Calu3 (cell line): ENCODE measurements around the gene CDH4. TPM values are rescaled to one million over a fixed set of nuclear protein-coding genes. Genes with fewer than 3 reads are reported as not detected.

Experiments
- BruUV-seq: library from RNA; stranded (reverse); fragments of 400-500 nt; replicated peaks from 2 replicates; lab custom pipeline; 2021; lab: Mats Ljungman, UMichigan
- CTCF ChIA-PET: fragments of 300-600 bp; sonication (Branson Sonifier 250); formaldehyde crosslinking; loops from one replicate; lab custom pipeline; 2022; ENCODE audit warnings: antibody characterized with exemption; lab: Charles Lee
- DNase-seq: peaks from one replicate; pipeline ENCODE4 v3.0.0; 2022
- H3K27ac Mint-ChIP-seq: one replicate; pipeline ENCODE4 v1.8.0; 2022; ENCODE audit warnings: mixed read lengths; ENCODE audit not compliant: unreplicated experiment
- H3K27me3 Mint-ChIP-seq: one replicate; pipeline ENCODE4 v1.8.0; 2022; ENCODE audit warnings: mixed read lengths; ENCODE audit not compliant: unreplicated experiment
- H3K36me3 Mint-ChIP-seq: one replicate; pipeline ENCODE4 v1.8.0; 2022; ENCODE audit warnings: mild to moderate bottlenecking, moderate library complexity, mixed read lengths; ENCODE audit not compliant: insufficient read depth, unreplicated experiment
- H3K4me1 Mint-ChIP-seq: one replicate; pipeline ENCODE4 v1.8.0; 2022; ENCODE audit warnings: mild to moderate bottlenecking, low read depth, mixed read lengths; ENCODE audit not compliant: unreplicated experiment
- H3K4me3 Mint-ChIP-seq: one replicate; pipeline ENCODE4 v1.8.0; 2022; ENCODE audit warnings: mild to moderate bottlenecking, low read depth, moderate library complexity, mixed read lengths; ENCODE audit not compliant: unreplicated experiment
- H3K9me3 Mint-ChIP-seq: one replicate; pipeline ENCODE4 v1.8.0; 2022; ENCODE audit warnings: low read depth, mixed read lengths; ENCODE audit not compliant: unreplicated experiment
- intact Hi-C: fragments of 100-400 bp; cut with micrococcal nuclease; formaldehyde crosslinking; loops from one replicate; pipeline ENCODE4 v1.10.0; 2022; ENCODE audit not compliant: unreplicated experiment
- total RNA-seq: library from RNA; stranded (reverse); gene quantifications from 2 replicates; pipeline ENCODE4 v1.2.3, GENCODE V29; 2022
- TF ChIP-seq, protein P1 (sequence below): fragments of 200-600 bp; IDR thresholded peaks from one replicate; pipeline ENCODE4 v1.8.0; 2022; ENCODE audit warnings: antibody characterized with exemption; ENCODE audit not compliant: unreplicated experiment

Gene CDH4
- total RNA-seq, 1 experiment from 2014 or later = not detected

DNA sequence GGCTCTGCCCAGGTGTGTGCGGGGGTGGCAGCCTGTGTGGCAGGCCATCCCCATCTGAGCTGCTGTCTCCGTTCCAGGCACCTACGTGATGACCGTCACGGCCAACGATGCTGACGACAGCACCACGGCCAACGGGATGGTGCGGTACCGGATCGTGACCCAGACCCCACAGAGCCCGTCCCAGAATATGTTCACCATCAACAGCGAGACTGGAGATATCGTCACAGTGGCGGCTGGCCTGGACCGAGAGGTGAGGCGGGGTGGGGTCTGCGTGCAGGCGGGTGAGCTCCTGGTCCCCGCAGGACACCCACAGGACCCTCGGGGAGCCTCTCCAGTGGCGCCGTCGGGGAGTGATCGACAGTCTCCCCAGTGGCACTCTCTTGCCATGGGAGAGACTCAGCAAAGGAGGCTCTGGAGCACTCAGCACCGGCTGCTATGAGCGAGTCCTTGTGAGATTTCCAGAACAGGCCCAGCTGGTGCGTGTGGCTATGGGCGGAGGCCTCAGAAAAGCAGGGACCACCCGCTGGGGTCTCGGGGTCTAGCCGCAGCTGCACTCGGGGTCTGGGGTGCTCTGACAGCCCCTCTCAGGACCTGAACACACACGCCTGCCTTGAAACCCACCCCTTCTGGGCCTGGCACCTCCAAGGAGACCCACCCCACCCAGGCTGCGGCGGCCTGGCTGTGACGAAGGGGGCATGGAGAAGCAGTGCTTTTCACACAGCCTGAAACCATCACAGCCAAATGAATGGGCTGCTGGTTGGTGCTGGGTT lies 621.8 kb downstream of the CDH4 start:
- intact Hi-C loops = no loop called here
- DNase-seq = no peak
- no peak overlapping the region for H3K4me3 Mint-ChIP-seq
- TF ChIP-seq, protein P1, sequence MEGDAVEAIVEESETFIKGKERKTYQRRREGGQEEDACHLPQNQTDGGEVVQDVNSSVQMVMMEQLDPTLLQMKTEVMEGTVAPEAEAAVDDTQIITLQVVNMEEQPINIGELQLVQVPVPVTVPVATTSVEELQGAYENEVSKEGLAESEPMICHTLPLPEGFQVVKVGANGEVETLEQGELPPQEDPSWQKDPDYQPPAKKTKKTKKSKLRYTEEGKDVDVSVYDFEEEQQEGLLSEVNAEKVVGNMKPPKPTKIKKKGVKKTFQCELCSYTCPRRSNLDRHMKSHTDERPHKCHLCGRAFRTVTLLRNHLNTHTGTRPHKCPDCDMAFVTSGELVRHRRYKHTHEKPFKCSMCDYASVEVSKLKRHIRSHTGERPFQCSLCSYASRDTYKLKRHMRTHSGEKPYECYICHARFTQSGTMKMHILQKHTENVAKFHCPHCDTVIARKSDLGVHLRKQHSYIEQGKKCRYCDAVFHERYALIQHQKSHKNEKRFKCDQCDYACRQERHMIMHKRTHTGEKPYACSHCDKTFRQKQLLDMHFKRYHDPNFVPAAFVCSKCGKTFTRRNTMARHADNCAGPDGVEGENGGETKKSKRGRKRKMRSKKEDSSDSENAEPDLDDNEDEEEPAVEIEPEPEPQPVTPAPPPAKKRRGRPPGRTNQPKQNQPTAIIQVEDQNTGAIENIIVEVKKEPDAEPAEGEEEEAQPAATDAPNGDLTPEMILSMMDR = no peak
- no peaks in the 10 kb centered on the region for H3K4me1 Mint-ChIP-seq
- no TSS peak for BruUV-seq
- no peaks in the 10 kb centered on the region for H3K36me3 Mint-ChIP-seq
- peaks cover 86% of the 10 kb centered on the region for H3K27me3 Mint-ChIP-seq
- no peak overlapping the region for H3K27ac Mint-ChIP-seq
- H3K9me3 Mint-ChIP-seq = no peaks in the 10 kb centered on the region
- CTCF ChIA-PET = no interaction called here

DNA sequence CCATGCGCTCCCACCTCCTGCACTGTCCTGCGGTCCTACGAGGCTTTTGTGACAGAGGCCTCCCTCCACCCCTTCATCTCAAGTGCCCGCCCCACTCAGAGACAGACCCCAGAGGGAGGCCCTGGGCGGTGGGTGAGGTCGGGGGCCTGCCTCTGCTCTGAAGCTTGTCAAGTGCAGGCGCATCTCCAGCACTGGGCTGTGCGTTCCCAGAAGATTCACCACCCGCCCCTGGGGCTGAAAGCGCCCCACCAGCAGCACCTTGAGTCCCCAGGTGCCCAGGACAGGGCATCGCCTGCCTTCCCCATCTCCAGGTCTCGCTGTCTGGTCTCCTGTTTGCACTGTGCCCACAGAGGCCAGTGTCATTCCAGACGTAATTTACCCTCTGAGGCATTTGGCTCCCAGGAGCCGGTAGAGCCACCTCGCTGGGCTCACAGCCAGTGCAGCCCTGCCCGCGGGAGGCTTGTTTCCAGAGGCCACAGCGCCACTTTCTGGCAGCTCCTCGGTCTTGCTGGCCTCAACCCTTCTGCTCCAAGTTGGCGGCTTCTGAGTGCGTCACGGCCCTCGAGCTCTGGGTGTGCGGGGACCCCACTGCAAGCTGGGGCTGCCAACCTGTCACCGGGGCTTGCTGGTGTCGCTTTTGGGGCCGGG lies 622.5 kb downstream of the CDH4 start:
- Mint-ChIP-seq H3K9me3 (no peaks in the 10 kb centered on the region), H3K27ac (no peak overlapping the region), H3K36me3 (no peaks in the 10 kb centered on the region), H3K27me3 (peaks cover 86% of the 10 kb centered on the region), H3K4me1 (no peaks in the 10 kb centered on the region), H3K4me3 (no peak overlapping the region)
- no TSS peak for BruUV-seq
- DNase-seq = peak; percentile 54
- intact Hi-C loops = no loop called here
- CTCF ChIA-PET = no interaction called here
- TF ChIP-seq, protein P1 = no peak

DNA sequence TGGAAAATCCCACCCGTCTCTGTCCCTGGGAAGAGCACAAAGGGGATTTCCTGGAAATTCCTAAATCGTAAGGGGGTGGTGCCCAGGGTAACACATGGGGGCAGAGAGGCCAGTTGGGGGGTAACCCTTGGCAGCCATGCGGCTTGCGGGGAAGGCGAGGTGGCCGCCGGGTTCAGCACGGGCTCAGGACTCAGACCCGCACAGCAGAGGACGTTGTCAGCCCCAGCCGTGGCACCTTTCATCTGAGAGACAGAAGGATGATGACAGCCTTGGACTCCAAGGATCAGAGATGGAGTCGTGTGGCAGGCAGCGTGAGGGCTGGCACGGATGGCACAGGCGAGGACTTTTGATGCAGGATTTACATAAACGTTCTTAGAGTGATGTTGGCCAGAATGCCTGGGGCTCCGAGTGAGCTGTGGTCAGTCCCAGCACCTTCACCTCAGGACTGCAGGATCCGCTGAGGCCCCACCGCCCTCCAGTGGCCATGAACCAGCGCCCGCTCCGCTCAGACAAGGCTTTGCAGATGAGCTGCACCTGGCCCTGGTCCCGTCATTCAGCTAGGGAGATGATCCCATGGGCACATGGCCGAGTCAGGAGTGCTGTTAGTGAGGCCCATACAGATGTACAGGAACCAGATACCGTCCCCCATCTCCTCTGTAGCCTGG lies 623.3 kb downstream of the CDH4 start:
- peak; percentile 33 for DNase-seq
- intact Hi-C loops = no loop called here

DNA sequence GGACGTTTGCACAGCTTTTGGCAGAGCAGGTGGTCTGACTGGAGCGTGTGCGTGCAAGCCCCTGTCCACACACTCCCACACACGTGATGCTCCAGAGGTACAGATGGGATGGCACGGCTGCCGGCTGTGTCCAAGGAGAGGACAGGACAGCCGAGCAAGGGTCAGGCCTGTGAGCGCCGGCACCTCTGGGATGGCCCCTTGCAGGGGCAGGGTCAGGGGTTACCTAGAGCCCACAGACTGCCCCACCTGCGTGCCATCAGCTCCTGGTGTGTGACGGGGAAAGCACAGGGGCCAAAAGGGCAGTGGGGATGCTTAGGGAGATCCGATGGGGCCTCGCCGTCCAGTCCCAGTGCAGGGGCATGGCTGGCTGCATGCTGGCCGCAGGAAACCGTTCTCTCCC lies 623.9 kb downstream of the CDH4 start:
- intact Hi-C loops = no loop called here

More for the DNA sequence above, 623.3 kb downstream of the CDH4 start:
- Mint-ChIP-seq H3K27me3 (peaks cover 86% of the 10 kb centered on the region), H3K4me3 (no peak overlapping the region), H3K36me3 (no peaks in the 10 kb centered on the region), H3K9me3 (no peaks in the 10 kb centered on the region), H3K4me1 (no peaks in the 10 kb centered on the region), H3K27ac (no peak overlapping the region)
- TF ChIP-seq, protein P1 = no peak
- BruUV-seq = no TSS peak
- CTCF ChIA-PET = no interaction called here

More for the DNA sequence above, 623.9 kb downstream of the CDH4 start:
- DNase-seq = no peak
- Mint-ChIP-seq H3K27ac (no peak overlapping the region), H3K4me3 (no peak overlapping the region), H3K4me1 (no peaks in the 10 kb centered on the region), H3K36me3 (no peaks in the 10 kb centered on the region), H3K9me3 (no peaks in the 10 kb centered on the region), H3K27me3 (peaks cover 86% of the 10 kb centered on the region)
- TF ChIP-seq, protein P1 = no peak
- CTCF ChIA-PET = no interaction called here
- BruUV-seq = no TSS peak
